OCI-M2 (cell line): ENCODE data around the gene SLC36A1.

Experiments used
- DNase-seq: peaks from one replicate; lab custom pipeline; 2025; ENCODE audit not compliant: unreplicated experiment; lab: John Stamatoyannopoulos, UW

The SLC36A1 gene

GRCh38 chr5:151451626-151452520, 4.5 kb downstream of the SLC36A1 start:
- no peak for DNase-seq

- DNase-seq: no peak
Observed at GRCh38 chr5:151454166-151454565, 6.8 kb downstream of the SLC36A1 start.

- DNase-seq: no peak
Observed at GRCh38 chr5:151454889-151455288, 7.5 kb downstream of the SLC36A1 start.

GRCh38 chr5:151456321-151456940, 9.0 kb downstream of the SLC36A1 start:
- DNase-seq: no peak

- no peak for DNase-seq
Observed at GRCh38 chr5:151458314-151458713, 10.9 kb downstream of the SLC36A1 start.

- no peak for DNase-seq
Observed at GRCh38 chr5:151459680-151460324, 12.4 kb downstream of the SLC36A1 start.

GRCh38 chr5:151461312-151461711, 13.9 kb downstream of the SLC36A1 start:
- no peak for DNase-seq

- no peak for DNase-seq
Observed at GRCh38 chr5:151463137-151464029, 16.0 kb downstream of the SLC36A1 start.

- DNase-seq: no peak
Observed at GRCh38 chr5:151464101-151464500, 16.7 kb downstream of the SLC36A1 start.

- peak; percentile 28 for DNase-seq
Observed at GRCh38 chr5:151465476-151465875, 18.1 kb downstream of the SLC36A1 start.

- no peak for DNase-seq
Observed at GRCh38 chr5:151467576-151467975, 20.2 kb downstream of the SLC36A1 start.

- no peak for DNase-seq
Observed at GRCh38 chr5:151469386-151469785, 22.0 kb downstream of the SLC36A1 start.

- DNase-seq: no peak
Observed at GRCh38 chr5:151469992-151470391, 22.6 kb downstream of the SLC36A1 start.

- no peak for DNase-seq
Observed at GRCh38 chr5:151470439-151470838, 23.0 kb downstream of the SLC36A1 start.

GRCh38 chr5:151471276-151471675, 23.9 kb downstream of the SLC36A1 start:
- no peak for DNase-seq

- DNase-seq: no peak
Observed at GRCh38 chr5:151474799-151475198, 27.4 kb downstream of the SLC36A1 start.

GRCh38 chr5:151475388-151475787, 28.0 kb downstream of the SLC36A1 start:
- no peak for DNase-seq

GRCh38 chr5:151476016-151476415, 28.6 kb downstream of the SLC36A1 start:
- DNase-seq: no peak

- no peak for DNase-seq
Observed at GRCh38 chr5:151477101-151477500, 29.7 kb downstream of the SLC36A1 start.

- no peak for DNase-seq
Observed at GRCh38 chr5:151480384-151481293, 33.2 kb downstream of the SLC36A1 start.
